HL-60 (cell line): ENCODE data around the gene TRAPPC14.
A peak's percentile ranks its signal among the peaks of the same experiment; 100 is the strongest.

Experiments
- DNase-seq, 2 experiments: peaks; one replicate each; pipeline ENCODE4 v3.0.0-alpha.2; 2010 to 2020; ENCODE audit warnings: low read depth in 1 of 2, low spot score in 1 of 2
- H3K27ac ChIP-seq: fragments of 250-450 bp; sonication (Bioruptor Pico); replicated peaks from 2 replicates; pipeline ENCODE4 v1.5.1; 2020; ENCODE audit warnings: mild to moderate bottlenecking, moderate library complexity
- H3K27me3 ChIP-seq: fragments of 250-450 bp; sonication (Bioruptor Pico); 2 replicates; pipeline ENCODE4 v1.5.1; 2021; ENCODE audit warnings: mild to moderate bottlenecking, moderate library complexity; ENCODE audit not compliant: insufficient read depth, poor library complexity, severe bottlenecking
- H3K4me3 ChIP-seq: replicated peaks from 2 replicates; pipeline ENCODE4 v1.5.1; 2011; ENCODE audit warnings: mild to moderate bottlenecking, control low read depth, low read length; ENCODE audit not compliant: insufficient read depth
- CTCF ChIP-seq: IDR thresholded peaks from one replicate; pipeline ENCODE4 v1.5.1; 2011; ENCODE audit warnings: low read length, control low read depth, inconsistent platforms; ENCODE audit not compliant: insufficient read depth
- GABPA ChIP-seq: IDR thresholded peaks from 2 replicates; pipeline ENCODE4 v1.6.1; 2012; ENCODE audit warnings: low read depth
- POLR2AphosphoS5 ChIP-seq: IDR thresholded peaks from 2 replicates; pipeline ENCODE4 v1.6.1; 2012; ENCODE audit warnings: low read depth
- REST ChIP-seq: IDR thresholded peaks from 2 replicates; pipeline ENCODE4 v1.6.1; 2012; ENCODE audit warnings: low read depth; ENCODE audit not compliant: insufficient replicate concordance
- SPI1 ChIP-seq: IDR thresholded peaks from 2 replicates; pipeline ENCODE4 v1.6.1; 2012; ENCODE audit warnings: low read depth, mild to moderate bottlenecking, borderline replicate concordance

The TRAPPC14 gene

GRCh38 chr7:100155553-100156317 is 2.8 kb downstream of the TRAPPC14 start:
- no peak overlapping the region for H3K4me3 ChIP-seq
- H3K27ac ChIP-seq, result no peak overlapping the region; the same call in 1 of the 2 replicates
- TF ChIP-seq POLR2AphosphoS5 (no peak), CTCF (no peak), SPI1 (no peak), GABPA (no peak), REST (no peak)
- H3K27me3 ChIP-seq, result no peaks in the 10 kb centered on the region
- DNase-seq, result peak in 1 of 2 experiments; percentile 15

GRCh38 chr7:100154651-100155491 is 3.7 kb downstream of the TRAPPC14 start:
- no peaks in the 10 kb centered on the region for H3K27me3 ChIP-seq
- TF ChIP-seq REST (no peak), POLR2AphosphoS5 (no peak; the same call in 1 of the 2 replicates), SPI1 (no peak), CTCF (no peak), GABPA (no peak)
- no peak overlapping the region for H3K27ac ChIP-seq
- H3K4me3 ChIP-seq, result no peak overlapping the region
- peak in 1 of 2 experiments; percentile 25 for DNase-seq

- DNase-seq, result peak in 1 of 2 experiments; percentile 27
- H3K27me3 ChIP-seq, result no peaks in the 10 kb centered on the region
- TF ChIP-seq POLR2AphosphoS5 (peak; percentile 12; the same call in 1 of the 2 replicates), REST (no peak)
- H3K27ac ChIP-seq, result no peak overlapping the region; the same call in 1 of the 2 replicates
- no peak overlapping the region for H3K4me3 ChIP-seq
Measured at GRCh38 chr7:100153708-100154535, 4.6 kb downstream of the TRAPPC14 start.
